ENCODE measurements around the gene SFN. TPM values are rescaled to one million over a fixed set of nuclear protein-coding genes. Genes with fewer than 3 reads are reported as not detected.
"Not testable (repeated sequence)": the region's sequence is repeated elsewhere in the genome, so short reads cannot be mapped to it uniquely, and the experiment has no call there.

SFN gene
- total RNA-seq, 2 experiments from 2014 or later: 1.8 to 1.9 TPM

DNA sequence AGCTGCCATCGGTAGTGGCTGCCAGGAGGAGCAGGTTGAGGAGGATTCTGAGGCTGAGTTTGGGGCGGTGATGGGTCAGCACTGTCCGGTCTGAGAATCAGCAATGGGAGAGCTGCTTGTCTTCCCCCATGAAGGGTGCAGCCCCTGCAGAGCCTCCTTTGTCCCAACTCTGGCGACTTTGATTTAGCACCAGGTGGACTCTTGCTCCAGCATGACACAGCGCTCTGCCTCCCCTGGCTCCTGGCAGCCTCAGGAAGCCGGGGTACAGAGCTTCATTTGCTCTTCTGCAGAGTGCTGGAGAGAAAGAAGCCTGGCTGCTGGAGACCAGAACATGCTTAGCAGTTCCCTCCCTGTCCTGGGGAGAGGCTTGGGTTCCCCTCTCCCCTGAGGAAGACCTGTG is 23.2 kb upstream of the SFN start:
- Mint-ChIP-seq H3K36me3 (ENCODE audit: low read depth) (peaks cover 58% of the 10 kb centered on the region), H3K27me3 (ENCODE audit: low read depth) (no peaks in the 10 kb centered on the region), H3K4me3 (no peak overlapping the region), H3K4me1 (ENCODE audit: low read depth) (peaks cover 15% of the 10 kb centered on the region), H3K9me3 (ENCODE audit: insufficient read depth) (no peaks in the 10 kb centered on the region), H3K27ac (no peak overlapping the region)
- ATAC-seq: no peak
- POLR2A ChIA-PET: interaction anchor here (1.3 to 2.7 kb wide), 2 partner anchors 25 to 51 kb away, joined by 3 to 11 read pairs; partner anchors contain the start of gene PIGV
- CTCF ChIA-PET: no interaction called here
- DNase-seq: no peak

DNA sequence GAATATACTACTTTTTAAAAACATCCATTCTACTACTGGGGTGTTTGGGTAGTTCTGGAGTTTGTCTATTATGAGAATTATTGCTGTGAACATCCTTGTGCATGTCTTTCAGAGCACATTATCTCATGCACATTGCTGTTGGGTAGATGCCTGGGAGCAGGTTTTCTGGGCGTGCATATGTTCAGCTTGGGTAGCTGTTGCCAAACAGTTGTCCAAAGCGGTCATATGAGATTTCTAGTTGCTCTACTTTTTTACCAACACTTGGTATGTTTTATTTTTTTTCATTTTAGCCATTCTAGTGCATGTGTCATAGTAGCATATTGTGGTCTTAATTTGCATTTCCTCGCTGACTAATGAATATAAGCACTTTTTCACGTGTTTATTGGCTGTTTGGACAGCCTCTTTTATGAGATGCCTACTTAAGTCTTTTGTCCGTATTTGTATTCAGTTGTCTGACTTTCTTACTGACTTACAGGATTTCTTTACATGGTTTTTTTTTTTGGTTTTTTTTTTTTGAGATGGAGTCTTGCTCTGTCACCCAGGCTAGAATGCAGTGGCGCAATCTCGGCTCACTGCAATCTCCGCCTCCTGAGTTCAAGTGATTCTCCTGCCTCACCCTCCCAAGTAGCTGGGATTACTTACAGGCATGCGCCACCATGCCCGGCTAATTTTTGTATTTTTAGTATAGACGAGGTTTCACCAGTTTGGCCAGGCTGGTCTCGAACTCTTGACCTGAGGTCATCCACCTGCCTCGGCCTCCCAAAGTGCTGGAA is 18.3 kb upstream of the SFN start:
- POLR2A ChIA-PET: no interaction called here
- DNase-seq (no peak), ATAC-seq (no peak)
- no peak overlapping the region for H3K27ac Mint-ChIP-seq
- H3K4me1 Mint-ChIP-seq (ENCODE audit: low read depth): peaks cover 1% of the 10 kb centered on the region
- H3K4me3 Mint-ChIP-seq: no peak overlapping the region
- no peaks in the 10 kb centered on the region for H3K9me3 Mint-ChIP-seq (ENCODE audit: insufficient read depth)
- CTCF ChIA-PET: no interaction called here
- H3K36me3 Mint-ChIP-seq (ENCODE audit: low read depth): peaks cover 49% of the 10 kb centered on the region
- no peaks in the 10 kb centered on the region for H3K27me3 Mint-ChIP-seq (ENCODE audit: low read depth)

GRCh38 chr1:26847826-26848225 is 15.1 kb upstream of the SFN start:
- H3K27me3 Mint-ChIP-seq (ENCODE audit: low read depth); ATAC-seq; DNase-seq; H3K4me1 Mint-ChIP-seq (ENCODE audit: low read depth); H3K9me3 Mint-ChIP-seq (ENCODE audit: insufficient read depth); H3K4me3 Mint-ChIP-seq; H3K27ac Mint-ChIP-seq: not testable (repeated sequence)
- ChIA-PET POLR2A (interaction anchor here (0.6 kb wide), 1 partner anchor 60 kb away, joined by 3 read pairs; no protein-coding TSS in a partner anchor), CTCF (interaction anchor here (1.3 to 2.7 kb wide), 2 partner anchors 14 to 245 kb away, joined by 5 to 10 read pairs; no protein-coding TSS in a partner anchor)
- H3K36me3 Mint-ChIP-seq (ENCODE audit: low read depth): peaks cover 63% of the 10 kb centered on the region

DNA sequence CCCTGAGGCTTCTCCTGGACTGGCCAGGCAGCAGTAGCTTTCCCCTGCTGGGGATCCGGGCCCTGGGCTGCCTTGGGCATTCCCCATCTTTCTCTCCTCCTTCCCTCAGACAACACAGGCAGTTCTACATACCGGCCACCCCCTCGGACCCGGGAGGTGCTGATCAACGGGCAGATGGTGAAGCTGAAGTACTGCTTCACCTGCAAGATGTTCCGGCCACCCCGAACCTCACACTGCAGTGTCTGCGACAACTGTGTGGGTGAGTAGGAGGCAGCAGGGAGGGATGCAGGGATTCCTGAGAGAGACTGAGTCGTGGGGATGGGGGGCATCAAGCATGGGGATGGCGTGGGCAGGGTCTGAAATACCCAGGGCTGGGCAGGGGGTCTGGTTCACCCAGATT is 14.4 kb upstream of the SFN start:
- Mint-ChIP-seq H3K27ac (peak overlapping the region; percentile 36), H3K4me3 (no peak overlapping the region), H3K4me1 (ENCODE audit: low read depth) (peaks cover 9% of the 10 kb centered on the region), H3K36me3 (ENCODE audit: low read depth) (peaks cover 68% of the 10 kb centered on the region), H3K9me3 (ENCODE audit: insufficient read depth) (no peaks in the 10 kb centered on the region), H3K27me3 (ENCODE audit: low read depth) (no peaks in the 10 kb centered on the region)
- CTCF ChIA-PET: interaction anchor here (0.7 to 2.7 kb wide), 3 partner anchors 15 to 246 kb away, joined by 3 to 10 read pairs (median 5); no protein-coding TSS in a partner anchor
- DNase-seq: no peak
- POLR2A ChIA-PET: interaction anchor here (0.7 kb wide), 1 partner anchor 16 kb away, joined by 5 read pairs; no protein-coding TSS in a partner anchor
- ATAC-seq: no peak

DNA sequence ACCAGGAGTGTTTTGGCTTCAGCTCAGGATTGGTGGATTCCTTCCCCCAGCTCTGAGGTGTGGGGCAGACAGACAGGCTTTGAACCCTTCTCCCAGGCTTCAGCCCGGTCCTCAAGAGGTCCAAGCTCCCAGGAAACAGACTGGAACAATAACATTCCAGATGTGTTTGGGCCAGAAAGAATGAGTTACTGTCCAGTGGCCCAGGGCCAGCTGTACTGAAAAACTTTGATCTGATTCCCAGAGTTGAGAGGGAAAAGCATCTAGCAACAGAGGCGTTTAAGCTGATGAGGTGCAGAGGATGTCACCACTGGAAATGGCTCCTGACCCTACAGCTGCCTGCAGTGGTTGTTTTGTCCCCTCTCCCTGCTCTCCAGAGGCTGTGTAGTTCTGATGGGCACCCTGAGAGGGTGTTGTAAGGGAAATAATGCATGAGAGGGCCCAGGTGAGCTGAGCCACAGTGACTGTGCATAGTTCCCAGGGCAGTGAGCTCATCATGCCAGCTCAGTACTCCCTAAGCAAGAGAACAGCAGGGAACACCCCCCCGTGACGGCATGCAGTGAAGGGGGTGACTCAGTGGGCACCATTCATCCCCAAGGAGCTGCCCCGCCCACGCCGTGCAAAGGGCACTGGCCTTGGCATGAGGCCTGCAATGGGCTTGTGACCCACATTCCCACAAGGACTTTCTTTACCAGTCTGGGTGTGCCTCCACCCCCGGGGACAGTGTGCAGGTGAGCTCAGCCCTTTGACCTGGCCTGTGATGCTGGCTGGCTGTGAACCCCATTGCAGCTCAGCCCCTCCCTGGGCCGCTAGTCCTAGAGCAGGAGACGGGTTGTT is 13.8 kb upstream of the SFN start:
- DNase-seq (no peak), ATAC-seq (no peak)
- POLR2A ChIA-PET: interaction anchor here (0.7 to 0.9 kb wide), 2 partner anchors 14 to 16 kb away, joined by 3 to 5 read pairs; no protein-coding TSS in a partner anchor
- H3K36me3 Mint-ChIP-seq (ENCODE audit: low read depth): peaks cover 64% of the 10 kb centered on the region
- H3K9me3 Mint-ChIP-seq (ENCODE audit: insufficient read depth): no peaks in the 10 kb centered on the region
- peaks cover 9% of the 10 kb centered on the region for H3K4me1 Mint-ChIP-seq (ENCODE audit: low read depth)
- CTCF ChIA-PET: interaction anchor here (0.7 to 2.7 kb wide), 5 partner anchors 16 to 247 kb away, joined by 3 to 10 read pairs (median 3); no protein-coding TSS in a partner anchor
- H3K4me3 Mint-ChIP-seq: no peak overlapping the region
- H3K27ac Mint-ChIP-seq: no peak overlapping the region
- no peaks in the 10 kb centered on the region for H3K27me3 Mint-ChIP-seq (ENCODE audit: low read depth)

DNA sequence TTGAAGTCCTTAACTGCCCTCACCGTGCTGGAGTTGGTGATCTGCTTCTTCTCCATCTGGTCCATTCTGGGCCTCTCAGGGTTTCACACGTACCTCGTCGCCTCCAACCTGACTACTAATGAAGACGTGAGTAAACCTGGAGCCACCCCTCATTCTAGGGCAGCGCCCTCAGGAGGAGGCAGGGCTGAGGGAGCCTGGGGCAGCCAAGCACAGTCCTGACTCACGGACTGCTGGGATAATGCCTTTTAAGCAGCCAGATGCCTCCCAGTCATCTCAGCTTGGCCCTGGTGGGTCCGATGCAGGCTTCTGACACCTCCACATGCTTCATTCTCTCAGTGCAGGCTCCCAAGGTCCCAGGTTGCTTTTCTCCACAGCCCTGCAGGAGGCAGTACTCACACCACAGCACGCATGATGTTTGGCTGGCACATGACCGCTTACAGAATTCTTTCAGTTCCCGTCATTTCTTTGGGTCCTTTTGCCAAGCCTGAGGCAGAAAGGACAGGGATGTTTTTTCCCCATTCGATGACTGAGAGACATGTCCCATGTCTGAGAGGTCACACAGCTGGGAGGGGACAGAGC is 11.8 kb upstream of the SFN start:
- H3K4me3 Mint-ChIP-seq: no peak overlapping the region
- ChIA-PET POLR2A (interaction anchor here (1.1 kb wide), 1 partner anchor 14 kb away, joined by 4 read pairs; no protein-coding TSS in a partner anchor), CTCF (interaction anchor here (0.7 to 1.5 kb wide), 3 partner anchors 14 to 107 kb away, joined by 3 to 6 read pairs (median 4); no protein-coding TSS in a partner anchor)
- H3K36me3 Mint-ChIP-seq (ENCODE audit: low read depth): peaks cover 66% of the 10 kb centered on the region
- no peak for ATAC-seq
- no peaks in the 10 kb centered on the region for H3K9me3 Mint-ChIP-seq (ENCODE audit: insufficient read depth)
- peaks cover 9% of the 10 kb centered on the region for H3K4me1 Mint-ChIP-seq (ENCODE audit: low read depth)
- no peaks in the 10 kb centered on the region for H3K27me3 Mint-ChIP-seq (ENCODE audit: low read depth)
- DNase-seq: no peak
- H3K27ac Mint-ChIP-seq: no peak overlapping the region

GRCh38 chr1:26852701-26853100 is 10.2 kb upstream of the SFN start:
- Mint-ChIP-seq H3K27ac (peak overlapping the region; percentile 66), H3K9me3 (ENCODE audit: insufficient read depth) (no peaks in the 10 kb centered on the region)
- ATAC-seq: no peak

GRCh38 chr1:26853156-26853555 is 9.8 kb upstream of the SFN start:
- no peaks in the 10 kb centered on the region for H3K9me3 Mint-ChIP-seq (ENCODE audit: insufficient read depth)
- peak; percentile 83 for DNase-seq
- peaks cover 61% of the 10 kb centered on the region for H3K36me3 Mint-ChIP-seq (ENCODE audit: low read depth)
- POLR2A ChIA-PET: no interaction called here
- CTCF ChIA-PET: no interaction called here
- H3K27me3 Mint-ChIP-seq (ENCODE audit: low read depth): no peaks in the 10 kb centered on the region
- peaks cover 9% of the 10 kb centered on the region for H3K4me1 Mint-ChIP-seq (ENCODE audit: low read depth)
- H3K4me3 Mint-ChIP-seq: no peak overlapping the region
- peak overlapping the region; percentile 66 for H3K27ac Mint-ChIP-seq
- ATAC-seq: peak; percentile 83

More at GRCh38 chr1:26852701-26853100, 10.2 kb upstream of the SFN start:
- H3K27me3 Mint-ChIP-seq (ENCODE audit: low read depth): no peaks in the 10 kb centered on the region
- H3K36me3 Mint-ChIP-seq (ENCODE audit: low read depth): peaks cover 64% of the 10 kb centered on the region
- ChIA-PET CTCF (interaction anchor here (1.5 kb wide), 1 partner anchor 13 kb away, joined by 6 read pairs; no protein-coding TSS in a partner anchor), POLR2A (no interaction called here)
- DNase-seq: no peak
- no peak overlapping the region for H3K4me3 Mint-ChIP-seq
- peaks cover 9% of the 10 kb centered on the region for H3K4me1 Mint-ChIP-seq (ENCODE audit: low read depth)

DNA sequence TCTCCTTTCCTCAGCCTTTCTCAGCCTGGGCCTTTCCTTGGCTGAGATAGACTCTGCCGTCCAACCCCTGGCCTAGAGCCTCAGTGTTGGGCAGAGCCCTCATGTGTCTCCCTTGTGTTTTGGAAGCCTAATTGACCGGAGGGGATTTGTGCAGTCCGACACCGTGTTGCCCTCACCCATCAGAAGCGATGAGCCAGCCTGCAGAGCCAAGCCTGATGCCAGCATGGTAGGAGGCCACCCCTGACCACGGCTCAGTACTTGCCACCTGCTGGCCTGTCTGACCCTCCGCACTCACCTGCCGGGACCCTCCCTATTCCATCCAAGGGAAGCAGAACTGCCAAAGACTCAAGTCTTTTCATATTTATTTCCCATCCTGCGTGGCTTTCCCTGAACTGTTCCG is 9.3 kb upstream of the SFN start:
- no peaks in the 10 kb centered on the region for H3K27me3 Mint-ChIP-seq (ENCODE audit: low read depth)
- DNase-seq (no peak), ATAC-seq (no peak)
- peaks cover 59% of the 10 kb centered on the region for H3K36me3 Mint-ChIP-seq (ENCODE audit: low read depth)
- H3K4me3 Mint-ChIP-seq: no peak overlapping the region
- no peak overlapping the region for H3K27ac Mint-ChIP-seq
- ChIA-PET CTCF (no interaction called here), POLR2A (no interaction called here)
- H3K4me1 Mint-ChIP-seq (ENCODE audit: low read depth): peaks cover 9% of the 10 kb centered on the region
- H3K9me3 Mint-ChIP-seq (ENCODE audit: insufficient read depth): no peaks in the 10 kb centered on the region

- ATAC-seq (no peak), DNase-seq (no peak)
- Mint-ChIP-seq H3K4me1 (ENCODE audit: low read depth) (peaks cover 9% of the 10 kb centered on the region), H3K9me3 (ENCODE audit: insufficient read depth) (no peaks in the 10 kb centered on the region), H3K27me3 (ENCODE audit: low read depth) (no peaks in the 10 kb centered on the region), H3K4me3 (no peak overlapping the region), H3K27ac (no peak overlapping the region), H3K36me3 (ENCODE audit: low read depth) (peaks cover 50% of the 10 kb centered on the region)
- ChIA-PET POLR2A (interaction anchor here (2.3 kb wide), 1 partner anchor 10 kb away, joined by 20 read pairs; no protein-coding TSS in a partner anchor), CTCF (no interaction called here)
Measured at GRCh38 chr1:26854906-26855305, 8.0 kb upstream of the SFN start.

- ATAC-seq: no peak
- H3K36me3 Mint-ChIP-seq (ENCODE audit: low read depth): peaks cover 44% of the 10 kb centered on the region
- ChIA-PET CTCF (interaction anchor here (1.2 kb wide), 1 partner anchor 9 kb away, joined by 3 read pairs; no protein-coding TSS in a partner anchor), POLR2A (interaction anchor here (2.3 kb wide), 1 partner anchor 10 kb away, joined by 20 read pairs; no protein-coding TSS in a partner anchor)
- no peak for DNase-seq
- no peak overlapping the region for H3K4me3 Mint-ChIP-seq
- H3K4me1 Mint-ChIP-seq (ENCODE audit: low read depth): peaks cover 9% of the 10 kb centered on the region
- no peaks in the 10 kb centered on the region for H3K9me3 Mint-ChIP-seq (ENCODE audit: insufficient read depth)
- peak overlapping the region; percentile 14 for H3K27ac Mint-ChIP-seq
- H3K27me3 Mint-ChIP-seq (ENCODE audit: low read depth): no peaks in the 10 kb centered on the region
Measured at GRCh38 chr1:26855636-26856035, 7.3 kb upstream of the SFN start.
